Skeletal muscle cell (primary cell): ENCODE measurements around the gene GZMA.
"Not testable (repeated sequence)": the region's sequence is repeated elsewhere in the genome, so short reads cannot be mapped to it uniquely, and the experiment has no call there.

Experiments used
- DNase-seq: peaks from one replicate; pipeline ENCODE4 v3.0.0-alpha.2; 2010; ENCODE audit warnings: low read depth
- H3K4me3 ChIP-seq: 2 replicates; pipeline ENCODE4 v1.5.1; 2011; ENCODE audit warnings: low read depth, mild to moderate bottlenecking, control low read depth, low read length, moderate library complexity

Gene GZMA

DNA sequence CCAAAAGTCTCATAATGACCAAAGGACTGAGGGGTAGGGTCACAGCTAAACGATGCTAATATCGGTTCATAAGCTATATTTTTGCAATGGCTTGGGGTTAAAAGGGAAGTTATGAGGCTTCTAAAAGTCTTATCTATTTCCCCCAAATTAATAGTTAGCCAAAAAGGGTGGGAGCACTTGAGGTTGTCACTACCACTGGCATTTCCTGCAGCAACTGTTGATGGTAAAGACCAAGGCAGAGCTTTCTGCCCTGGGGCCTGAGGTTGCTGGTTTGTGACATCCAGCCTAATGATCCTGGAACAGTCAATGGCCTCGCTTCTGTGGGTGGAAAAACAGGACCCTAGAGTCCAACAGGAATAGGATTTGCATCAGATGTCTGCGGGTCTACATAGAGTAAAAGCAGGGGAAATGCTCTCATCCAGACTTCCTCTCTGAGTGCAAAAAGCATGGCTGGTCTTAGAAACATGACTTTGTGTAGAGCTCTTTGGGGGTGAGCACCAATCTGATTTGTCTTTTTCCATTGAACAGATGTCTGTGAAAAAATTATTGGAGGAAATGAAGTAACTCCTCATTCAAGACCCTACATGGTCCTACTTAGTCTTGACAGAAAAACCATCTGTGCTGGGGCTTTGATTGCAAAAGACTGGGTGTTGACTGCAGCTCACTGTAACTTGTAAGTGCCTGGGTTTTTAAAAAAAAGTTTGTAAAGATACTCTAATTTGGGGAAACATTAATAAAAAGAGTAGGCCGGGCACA is 2.7 kb downstream of the GZMA start:
- H3K4me3 ChIP-seq = no peak overlapping the region
- no peak for DNase-seq

DNA sequence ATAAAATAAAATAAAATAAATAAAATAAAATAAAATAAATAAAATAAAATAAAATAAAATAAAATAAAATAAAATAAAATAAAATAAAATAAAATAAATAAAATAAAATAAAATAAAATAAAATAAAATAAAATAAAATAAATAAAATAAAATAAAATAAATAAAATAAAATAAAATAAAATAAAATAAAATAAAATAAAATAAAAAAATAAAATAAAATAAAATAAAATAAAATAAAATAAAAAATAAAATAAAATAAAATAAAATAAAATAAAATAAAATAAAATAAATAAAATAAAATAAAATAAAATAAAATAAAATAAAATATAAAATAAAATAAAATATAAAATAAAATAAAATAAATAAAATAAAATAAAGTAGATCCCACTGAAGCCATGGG is 3.5 kb downstream of the GZMA start:
- not testable (repeated sequence) for DNase-seq, H3K4me3 ChIP-seq

DNA sequence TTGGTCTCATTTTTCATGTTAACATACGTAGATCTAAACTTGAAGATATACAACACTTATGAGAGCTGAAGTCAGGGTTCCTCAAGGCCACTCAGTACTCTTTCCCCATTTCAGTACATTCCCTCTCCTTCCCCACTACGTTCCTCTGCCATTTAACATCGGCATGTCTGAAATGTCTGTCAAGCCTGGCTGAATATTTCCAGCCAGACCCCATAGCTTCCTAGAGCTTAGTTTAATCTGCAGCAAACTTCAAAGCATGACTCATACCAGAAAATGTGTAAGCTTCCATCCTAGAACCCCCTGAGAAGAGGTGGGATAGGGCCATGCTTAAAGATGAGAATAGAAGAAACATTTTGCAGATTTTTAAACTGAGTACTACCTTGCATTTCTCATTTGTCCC is 6.2 kb downstream of the GZMA start:
- no peak for DNase-seq

DNA sequence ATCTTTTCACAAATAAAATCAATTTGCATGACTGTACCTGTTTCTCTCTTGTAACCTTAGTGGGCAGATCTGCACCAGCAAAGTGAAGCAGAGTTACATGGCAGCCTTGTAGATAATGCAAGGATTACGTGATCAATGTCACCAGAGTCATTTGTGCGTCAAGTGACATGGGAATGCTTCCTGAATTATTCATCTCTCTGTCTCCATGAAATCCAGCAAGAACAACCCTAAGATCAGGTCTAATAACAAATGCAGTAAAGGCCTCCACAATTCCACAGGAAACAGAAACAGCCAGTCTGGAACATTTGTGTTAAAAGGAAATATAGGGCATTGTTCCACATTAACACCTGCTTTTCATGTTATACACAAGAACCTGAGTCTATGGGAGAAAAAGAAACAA is 7.8 kb downstream of the GZMA start:
- DNase-seq = no peak
- no peak overlapping the region for H3K4me3 ChIP-seq

More for the DNA sequence above, 6.2 kb downstream of the GZMA start:
- H3K4me3 ChIP-seq = no peak overlapping the region

DNA sequence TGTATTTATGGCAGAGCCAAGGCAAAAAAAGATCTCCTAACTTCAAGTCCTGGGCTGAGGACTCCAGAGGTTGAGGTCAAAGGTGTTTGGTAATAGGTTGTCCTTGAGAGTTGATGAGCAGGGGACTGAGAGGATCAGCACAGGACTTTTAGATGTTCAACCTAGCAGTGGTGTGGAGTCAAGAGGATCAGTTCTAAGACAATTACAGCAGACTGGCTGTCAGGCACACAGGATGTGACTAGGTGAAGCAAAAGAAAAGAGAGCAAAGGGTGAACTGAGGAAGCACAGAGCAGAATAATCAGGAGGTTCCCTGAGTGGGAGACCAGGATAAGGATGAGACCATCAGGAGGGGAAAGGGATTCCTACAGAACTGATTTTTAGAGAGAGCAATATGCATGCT is 10.9 kb downstream of the GZMA start:
- DNase-seq = no peak
- no peak overlapping the region for H3K4me3 ChIP-seq

DNA sequence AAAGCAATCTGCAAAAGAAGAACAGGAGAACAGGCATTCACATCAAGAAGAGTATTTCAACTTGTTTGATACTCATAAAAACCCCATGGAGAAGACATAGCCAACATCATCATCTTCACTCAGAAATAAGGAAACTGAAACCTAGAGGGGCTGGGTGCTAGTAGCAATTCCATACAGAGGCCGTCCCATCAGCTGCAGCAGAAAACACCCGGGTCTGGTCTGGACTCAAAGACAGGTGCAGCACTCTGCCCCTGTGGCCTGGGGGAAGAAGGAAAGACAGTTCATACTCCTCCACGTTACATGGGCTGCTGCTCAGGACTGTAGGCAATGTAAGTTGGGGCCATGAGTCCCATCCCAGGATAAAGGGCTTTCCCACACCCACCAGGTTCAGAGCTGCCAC is 11.6 kb downstream of the GZMA start:
- H3K4me3 ChIP-seq = no peak overlapping the region
- DNase-seq = no peak

DNA sequence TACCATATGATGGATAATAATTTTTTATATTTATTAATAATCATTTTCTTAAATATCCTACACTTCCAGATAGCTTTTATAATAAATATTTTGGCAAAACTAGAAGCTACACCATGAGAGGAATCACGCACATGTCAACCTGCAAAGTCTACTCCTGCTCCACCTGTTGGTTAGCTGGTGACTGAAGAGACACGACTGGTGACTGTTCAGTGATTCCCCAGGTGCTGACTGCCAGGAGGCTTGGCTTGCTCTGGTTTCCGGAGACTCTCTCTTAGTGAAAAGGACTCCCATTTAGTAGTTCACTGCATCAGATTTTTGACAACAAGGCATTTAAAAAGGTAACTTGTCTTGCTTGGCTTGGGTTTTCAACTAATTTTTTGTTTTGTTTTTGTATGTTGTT is 20.9 kb downstream of the GZMA start:
- DNase-seq = no peak
- no peak overlapping the region for H3K4me3 ChIP-seq

DNA sequence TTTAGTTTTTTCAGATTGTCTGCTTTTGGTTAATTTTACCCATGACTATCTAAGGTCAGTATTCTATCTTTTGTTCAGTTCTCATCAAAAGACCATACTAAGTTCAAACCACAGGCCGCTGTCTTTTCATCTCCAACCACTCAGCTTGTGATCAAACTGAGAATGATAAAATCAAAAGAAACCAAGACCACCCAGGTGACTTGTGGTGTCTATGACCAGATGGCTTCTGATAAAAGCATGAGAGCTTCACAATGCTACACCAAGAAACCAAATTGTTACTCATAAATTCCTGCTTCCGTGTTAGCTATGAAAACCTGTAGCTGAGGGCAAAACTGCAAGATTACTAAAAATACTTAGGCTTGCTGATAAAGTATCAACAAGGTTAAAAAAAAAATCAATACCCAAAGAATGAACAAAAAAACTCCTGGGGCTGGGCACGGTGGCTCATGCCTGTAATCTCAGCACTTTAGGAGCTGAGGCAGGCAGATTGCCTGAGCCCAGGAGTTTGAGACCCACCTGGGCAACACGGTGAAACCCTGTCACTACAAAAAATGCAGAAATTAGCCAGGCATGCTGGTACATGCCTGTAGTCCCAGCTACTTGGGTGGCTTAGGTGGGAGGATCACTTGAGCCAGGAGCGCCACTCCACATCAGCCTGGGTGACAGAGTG is 31.7 kb downstream of the GZMA start:
- DNase-seq = no peak
- no peak overlapping the region for H3K4me3 ChIP-seq

DNA sequence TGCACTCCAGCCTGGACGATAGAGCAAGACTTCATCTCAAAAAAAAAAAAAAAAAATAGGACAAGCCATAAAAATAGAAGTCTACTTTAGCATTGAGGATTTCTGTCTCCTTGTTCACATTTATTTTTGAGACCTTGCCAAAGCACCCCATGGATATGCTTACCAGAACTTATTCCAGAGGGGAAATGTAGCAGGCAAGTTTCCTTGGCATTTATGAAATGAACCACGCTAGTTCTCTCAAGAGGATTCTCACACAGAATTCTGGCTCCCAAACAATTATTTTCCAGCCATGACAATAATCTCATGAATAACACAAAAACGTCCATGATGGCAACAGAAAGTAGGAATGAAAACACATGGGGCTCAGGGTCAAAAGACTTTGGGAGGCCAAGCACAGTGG is 34.1 kb downstream of the GZMA start:
- DNase-seq = no peak
- H3K4me3 ChIP-seq = no peak overlapping the region

DNA sequence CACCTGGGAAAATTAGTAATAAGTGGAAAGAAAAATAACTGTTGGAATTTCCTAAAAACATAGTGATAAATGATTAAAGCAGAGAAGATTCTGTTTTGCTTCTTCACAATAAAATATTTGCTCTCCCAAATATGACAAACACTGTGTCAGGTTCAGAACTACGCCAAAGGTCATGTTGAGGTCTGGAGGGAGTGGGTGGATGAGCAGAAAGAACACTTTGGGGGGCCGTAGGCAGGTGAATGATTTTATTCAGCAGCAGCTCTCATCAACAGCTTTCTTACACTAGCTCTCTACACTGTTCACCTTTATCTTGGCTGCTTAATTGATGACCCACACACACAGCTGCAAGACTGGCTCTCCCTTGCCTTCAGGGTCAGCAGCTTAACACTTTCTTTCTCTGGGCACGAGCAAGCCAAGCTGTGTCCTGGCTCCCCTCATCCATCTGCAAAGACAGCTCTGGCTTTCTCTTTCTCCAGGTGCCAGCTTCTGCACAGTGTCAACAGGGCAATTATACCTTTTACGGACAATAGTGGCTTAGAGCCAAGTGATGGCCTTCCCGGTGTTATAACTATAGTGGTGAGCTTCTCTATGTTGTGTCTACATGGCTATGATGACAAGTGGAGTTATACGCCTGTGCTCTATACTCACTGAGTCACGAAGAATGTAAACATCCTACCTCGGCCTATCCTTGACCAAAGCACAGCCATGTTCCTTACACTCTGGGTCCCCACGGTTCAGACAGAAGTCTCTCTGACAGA is 38.6 kb downstream of the GZMA start:
- DNase-seq = no peak
- no peak overlapping the region for H3K4me3 ChIP-seq

DNA sequence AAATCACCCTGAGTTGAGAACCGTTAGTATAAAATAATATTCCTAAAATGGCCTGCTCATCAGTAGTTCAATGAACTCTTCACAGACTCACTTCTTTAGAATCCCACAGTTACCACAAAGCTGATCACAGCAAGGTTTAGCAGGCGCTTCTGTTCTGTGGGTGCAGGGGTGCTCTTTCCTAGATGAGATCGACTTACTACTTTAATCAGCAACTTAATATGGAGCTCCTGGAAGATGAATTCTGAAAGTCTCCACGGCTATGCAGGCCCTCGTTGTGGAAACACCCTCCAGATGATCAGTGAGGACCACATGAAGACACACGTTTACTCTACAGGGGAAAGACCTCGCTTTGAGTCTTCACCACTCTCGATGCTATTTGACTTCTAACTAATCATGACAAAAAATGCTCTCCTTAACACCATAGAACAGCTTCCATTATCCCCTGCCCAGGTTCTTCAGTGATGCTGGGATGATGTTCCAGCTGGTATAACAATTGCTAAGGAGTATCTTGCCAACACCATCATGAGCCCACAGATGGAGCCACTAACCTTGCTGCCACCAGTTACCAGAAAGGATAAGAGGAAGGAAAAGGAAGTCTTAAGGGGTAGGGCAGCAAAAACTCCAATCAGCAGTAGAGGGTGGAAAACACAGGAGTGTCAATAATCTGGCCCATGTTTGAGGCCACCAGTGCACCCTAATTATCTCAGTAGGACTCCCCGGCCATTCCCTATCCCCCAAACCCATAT is 39.7 kb downstream of the GZMA start:
- H3K4me3 ChIP-seq = no peak overlapping the region
- no peak for DNase-seq

DNA sequence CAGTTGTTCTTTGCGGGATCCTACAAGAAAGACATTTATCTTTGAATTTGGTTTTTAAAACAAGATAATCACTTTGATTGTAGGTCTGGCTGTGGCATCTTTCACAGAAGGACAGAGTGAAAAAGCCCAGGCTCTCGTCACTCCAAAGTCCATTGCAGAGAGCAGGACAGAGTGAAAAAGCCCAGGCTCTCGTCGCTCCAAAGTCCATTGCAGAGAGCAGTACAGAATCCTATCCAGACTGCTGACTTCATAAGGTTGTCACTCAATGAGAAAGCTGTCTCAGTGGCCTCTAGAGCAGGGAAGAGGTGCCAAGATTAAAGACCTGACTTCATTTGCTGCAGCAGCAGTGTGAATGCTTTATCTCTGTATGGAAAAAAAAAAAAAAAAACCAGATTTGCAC is 41.2 kb downstream of the GZMA start:
- no peak for DNase-seq
- no peak overlapping the region for H3K4me3 ChIP-seq

DNA sequence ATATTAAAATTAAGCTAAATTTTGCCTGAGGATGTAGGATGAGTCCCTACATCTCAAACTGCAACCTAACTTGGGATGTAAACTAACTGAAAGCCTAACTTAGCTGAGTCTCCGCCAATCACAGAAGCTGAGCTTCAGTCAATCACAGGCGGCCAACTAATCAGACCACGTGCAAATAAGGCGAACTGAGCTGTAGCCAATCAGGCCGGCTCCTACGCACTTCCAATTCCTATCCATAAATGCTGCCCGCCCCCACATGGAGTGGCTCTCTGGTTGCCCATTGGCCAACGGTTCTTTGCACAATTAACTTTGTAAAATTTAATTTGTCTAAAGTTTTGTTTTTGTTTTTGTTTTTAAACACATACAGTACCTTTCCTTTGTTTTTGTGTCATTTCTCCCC is 43.6 kb downstream of the GZMA start:
- H3K4me3 ChIP-seq = no peak overlapping the region
- DNase-seq = no peak

DNA sequence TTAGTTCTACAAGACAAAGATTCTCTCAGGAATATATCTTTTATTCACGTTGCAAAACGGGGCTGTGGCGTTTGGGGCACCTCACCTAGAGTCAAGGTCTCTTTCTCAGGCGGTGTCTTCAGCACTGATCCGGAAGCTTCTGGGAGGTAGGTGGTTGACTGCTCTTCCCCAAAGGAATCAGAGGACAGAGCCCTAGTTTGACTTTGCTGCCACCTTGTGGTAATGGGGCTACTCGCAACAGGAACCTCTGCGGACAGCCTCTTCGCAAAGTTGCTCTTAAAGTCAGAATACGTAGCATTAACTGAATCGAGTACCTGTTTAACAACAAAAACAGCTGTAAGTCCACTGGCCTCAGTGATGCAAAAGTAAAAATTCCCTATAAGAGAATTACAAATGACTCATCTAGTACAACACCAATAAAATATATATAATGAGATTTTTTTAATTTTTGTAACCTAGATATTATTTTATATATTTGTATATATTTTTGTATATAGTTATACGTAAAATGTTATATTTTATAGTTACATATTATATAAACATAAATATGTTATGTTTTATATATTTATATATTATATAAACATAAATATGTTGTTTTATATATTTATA is 44.2 kb downstream of the GZMA start:
- peak; percentile 37 for DNase-seq
- no peak overlapping the region for H3K4me3 ChIP-seq

DNA sequence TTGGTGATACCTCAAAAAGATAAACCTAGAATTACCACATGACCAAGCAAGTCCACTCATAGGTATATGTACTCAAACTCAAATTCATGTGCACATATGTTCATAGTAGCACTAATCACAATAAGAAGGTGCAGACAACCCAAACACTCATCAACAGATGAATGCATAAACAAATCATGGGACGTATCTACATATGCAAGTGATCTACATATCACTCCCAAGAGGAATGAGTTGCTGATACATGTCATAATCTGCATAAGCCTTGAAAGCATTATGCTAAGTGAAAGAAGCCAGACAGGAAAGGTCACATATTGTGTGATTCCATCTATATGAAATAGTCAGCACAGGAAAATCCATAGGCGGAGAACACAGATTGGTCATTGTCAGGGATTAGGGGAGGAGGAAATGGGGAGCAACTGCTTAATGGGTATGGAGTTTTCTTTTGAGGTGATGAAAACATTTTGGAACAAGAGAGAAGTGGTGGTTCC is 46.9 kb downstream of the GZMA start:
- no peak for DNase-seq
- no peak overlapping the region for H3K4me3 ChIP-seq

DNA sequence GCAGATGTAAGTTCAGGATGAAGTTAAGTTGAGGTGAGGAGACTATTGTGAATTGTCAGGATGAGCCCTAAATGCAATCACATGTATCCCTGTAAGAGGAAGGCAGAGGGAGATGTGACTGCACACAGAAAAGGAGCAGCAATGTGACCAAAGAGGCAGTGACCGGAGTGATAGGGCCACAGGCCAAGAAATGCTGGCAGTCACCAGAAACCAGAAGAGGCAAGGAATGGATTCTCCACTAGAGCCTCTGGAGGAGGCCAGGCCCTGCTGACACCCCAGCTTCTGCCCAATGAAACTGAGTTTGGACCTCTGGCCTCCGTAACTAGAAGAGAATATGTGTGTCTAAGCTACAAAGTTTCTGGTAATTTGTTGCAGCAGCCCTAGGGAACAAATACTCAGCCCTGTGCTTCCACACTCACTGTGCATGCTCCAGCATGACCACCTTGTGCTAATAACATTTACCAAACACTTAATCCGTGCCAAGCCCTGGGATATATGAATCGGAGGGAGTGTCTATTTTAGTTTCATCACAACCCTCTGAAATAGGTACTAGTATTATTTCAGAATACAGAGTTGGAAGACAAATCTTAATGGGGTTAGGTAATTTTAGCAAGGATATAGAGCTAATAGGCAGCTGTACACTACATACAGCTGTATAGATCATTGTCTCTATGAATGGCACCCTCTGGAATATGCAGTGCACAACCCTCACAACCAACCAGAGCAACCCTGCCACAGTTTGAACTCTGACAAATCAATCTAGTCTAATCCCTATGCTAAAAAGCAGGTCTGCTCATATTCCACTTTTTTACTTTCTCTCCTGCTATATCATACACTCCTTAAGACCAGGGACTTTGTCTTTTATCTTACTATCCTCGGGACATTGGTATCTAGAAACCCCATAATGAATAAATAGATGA is 49.7 kb downstream of the GZMA start:
- DNase-seq = peak; percentile 82
- no peak overlapping the region for H3K4me3 ChIP-seq

DNA sequence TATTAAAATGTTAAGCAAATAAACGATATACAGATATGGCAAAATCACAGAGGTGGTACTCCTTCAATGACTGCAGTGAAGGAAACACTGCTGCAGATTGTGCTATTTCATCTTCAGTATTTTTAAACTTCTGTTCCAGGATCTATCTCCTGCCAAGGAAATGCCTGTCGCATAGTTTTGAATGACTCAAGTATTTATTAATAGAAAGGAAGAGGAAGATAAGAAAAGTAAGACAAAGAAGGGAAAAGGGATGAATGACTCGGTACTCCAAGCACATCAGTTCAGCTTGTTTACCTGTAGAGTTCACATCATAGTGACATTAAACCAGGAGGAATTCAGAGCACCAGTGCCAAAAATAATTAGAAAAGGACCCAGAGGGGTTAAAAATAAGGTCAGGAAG is 52.4 kb downstream of the GZMA start:
- peak; percentile 24 for DNase-seq
- H3K4me3 ChIP-seq = no peak overlapping the region
